ENCODE results near the gene PDZD7.
A peak's percentile ranks its signal among the peaks of the same experiment; 100 is the strongest.

Gene PDZD7

GRCh38 chr10:101031128-101031795 lies at the start of gene PDZD7, which contains the start of gene SFXN3:
TSS of gene PDZD7 (minus strand) at chr10:101031129. CDS start at chr10:101030219, 910 bp downstream.
TSS of gene SFXN3 (plus strand) at chr10:101031234. CDS start at chr10:101034695, 3,461 bp downstream.
- DNase-seq (ENCODE audit: low read depth) = peak; percentile 42

- DNase-seq (ENCODE audit: low read depth) = no peak
These were observed 48.9 kb upstream of the PDZD7 start for GRCh38 chr10:101079874-101080273.

GRCh38 chr10:101076630-101077029 lies 45.7 kb upstream of the PDZD7 start:
- no peak for DNase-seq (ENCODE audit: low read depth)

DNA sequence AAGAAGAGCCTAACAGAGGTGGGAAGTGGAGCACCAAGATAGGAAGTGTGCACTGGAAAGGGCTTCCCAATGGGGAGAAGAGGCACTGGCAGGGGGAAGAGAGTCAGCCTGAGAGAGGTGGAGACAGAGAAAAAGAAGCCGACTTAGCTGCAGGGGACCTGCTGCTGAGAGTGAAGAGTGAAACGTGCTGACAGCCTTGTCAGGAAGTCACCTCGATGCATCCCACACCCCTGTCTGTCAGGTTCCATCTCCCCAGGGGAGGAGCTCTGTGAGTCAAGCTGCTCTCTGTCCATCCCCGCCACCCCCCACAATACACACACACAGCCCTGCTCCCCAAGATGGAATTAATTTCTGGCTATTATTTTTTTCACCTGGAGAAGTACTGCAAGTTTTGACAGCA lies 44.8 kb upstream of the PDZD7 start:
- DNase-seq (ENCODE audit: low read depth) = no peak

- DNase-seq (ENCODE audit: low read depth) = no peak
These were observed 42.7 kb upstream of the PDZD7 start for GRCh38 chr10:101073631-101074030.

- DNase-seq (ENCODE audit: low read depth) = no peak
These were observed 42.0 kb upstream of the PDZD7 start for GRCh38 chr10:101072923-101073322.

- no peak for DNase-seq (ENCODE audit: low read depth)
These were observed 41.0 kb upstream of the PDZD7 start for GRCh38 chr10:101071885-101072433.

GRCh38 chr10:101071267-101071884 lies 40.4 kb upstream of the PDZD7 start:
- DNase-seq (ENCODE audit: low read depth) = no peak

- no peak for DNase-seq (ENCODE audit: low read depth)
These were observed 39.2 kb upstream of the PDZD7 start for GRCh38 chr10:101070098-101070497.

- no peak for DNase-seq (ENCODE audit: low read depth)
These were observed 38.5 kb upstream of the PDZD7 start for GRCh38 chr10:101069441-101069840.

DNA sequence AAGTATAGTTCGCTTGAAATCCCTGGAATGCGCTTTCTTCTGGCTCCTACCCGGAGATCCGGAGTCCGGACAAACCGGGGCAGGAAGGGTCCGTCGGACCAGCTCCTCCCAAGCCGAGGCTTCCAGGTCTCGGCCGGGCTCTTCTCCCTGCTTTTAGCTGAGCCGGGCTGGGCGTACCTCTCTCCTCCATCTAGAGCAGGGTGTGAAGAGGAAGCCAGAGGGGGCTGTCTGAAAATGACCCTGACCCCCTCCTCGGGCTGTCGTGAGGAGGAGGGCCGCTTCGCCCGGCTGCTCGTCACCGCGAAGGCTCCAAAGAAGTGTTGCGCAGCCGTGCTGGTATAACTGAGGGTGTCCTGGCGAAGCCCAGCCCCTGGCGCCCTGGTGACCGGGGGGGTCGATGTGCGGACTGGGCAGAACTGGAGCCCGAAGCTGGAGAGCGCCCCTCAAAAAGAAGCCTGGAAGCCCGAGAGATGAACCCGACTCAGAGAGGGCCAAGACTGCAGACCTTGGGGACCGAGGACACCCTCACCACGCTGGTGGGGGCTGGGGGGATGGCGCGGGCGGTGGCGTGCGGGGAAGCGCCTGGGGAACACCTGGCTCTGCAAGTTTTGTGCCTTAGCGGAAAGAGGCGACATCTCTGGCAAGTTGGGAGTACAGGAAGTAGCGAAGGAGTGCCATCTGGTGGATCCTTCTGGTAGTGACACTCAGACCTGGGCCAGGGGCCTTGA lies 36.6 kb upstream of the PDZD7 start:
- DNase-seq (ENCODE audit: low read depth) = no peak

DNA sequence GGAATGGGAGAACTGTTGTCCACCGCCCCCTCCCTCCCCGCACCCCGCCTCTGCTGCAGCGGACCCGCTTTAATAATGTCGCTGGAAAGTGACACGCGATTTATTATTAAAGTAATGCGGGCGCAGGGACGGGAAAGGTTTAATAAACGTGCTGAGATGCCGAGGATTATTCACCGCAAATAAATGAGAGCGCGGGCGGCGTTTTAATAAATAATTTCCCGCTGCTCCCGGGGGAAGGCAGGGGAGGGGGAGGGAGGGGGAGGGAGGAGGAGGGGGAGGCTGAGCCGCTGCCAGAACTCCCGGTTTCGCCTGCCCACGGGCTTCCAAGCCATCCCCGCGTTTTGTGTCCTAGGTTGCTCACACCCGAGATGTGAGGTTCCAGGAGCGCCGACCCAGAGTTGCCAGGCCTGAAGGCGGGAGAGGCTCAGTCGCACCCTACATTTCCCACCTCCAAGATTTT lies 36.0 kb upstream of the PDZD7 start:
- DNase-seq (ENCODE audit: low read depth) = no peak

DNA sequence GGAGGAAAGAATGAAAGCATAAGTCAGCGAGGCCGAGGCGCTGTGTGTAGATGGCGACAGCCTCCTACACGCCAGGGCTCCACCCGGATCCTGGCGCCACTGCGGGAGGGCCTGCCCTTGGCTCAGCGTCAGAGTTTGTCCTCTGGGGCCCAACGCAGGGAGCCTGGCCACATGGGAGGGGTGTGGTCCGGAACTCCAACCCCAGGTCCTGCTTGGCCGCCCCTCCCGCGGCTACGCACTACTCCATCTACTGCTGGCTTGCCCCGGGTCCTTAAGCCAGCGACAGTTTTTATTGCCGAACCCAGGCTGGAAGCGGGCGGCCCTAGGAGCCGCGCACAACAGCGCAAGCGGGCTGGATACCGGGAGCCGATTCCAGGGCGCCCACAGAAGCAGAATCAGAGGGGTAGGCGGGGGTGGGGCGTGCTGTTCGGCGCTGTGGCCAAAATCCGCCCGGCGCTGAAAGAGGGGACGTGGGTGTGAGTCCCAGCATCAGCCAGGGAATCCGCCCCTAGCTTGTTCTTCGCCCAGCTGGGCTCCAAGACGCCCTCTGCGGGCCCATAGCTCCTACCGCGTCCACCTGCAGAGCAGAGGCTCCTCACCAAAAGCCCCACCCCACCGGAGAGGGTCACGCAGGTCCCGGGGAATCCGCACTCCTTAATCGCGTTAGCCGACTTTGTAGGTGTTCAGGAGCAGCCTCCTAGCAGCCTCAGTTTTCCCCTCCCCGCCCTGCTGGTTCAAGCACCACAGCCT lies 35.4 kb upstream of the PDZD7 start:
- no peak for DNase-seq (ENCODE audit: low read depth)

GRCh38 chr10:101065481-101066145 lies 34.7 kb upstream of the PDZD7 start:
- no peak for DNase-seq (ENCODE audit: low read depth)

DNA sequence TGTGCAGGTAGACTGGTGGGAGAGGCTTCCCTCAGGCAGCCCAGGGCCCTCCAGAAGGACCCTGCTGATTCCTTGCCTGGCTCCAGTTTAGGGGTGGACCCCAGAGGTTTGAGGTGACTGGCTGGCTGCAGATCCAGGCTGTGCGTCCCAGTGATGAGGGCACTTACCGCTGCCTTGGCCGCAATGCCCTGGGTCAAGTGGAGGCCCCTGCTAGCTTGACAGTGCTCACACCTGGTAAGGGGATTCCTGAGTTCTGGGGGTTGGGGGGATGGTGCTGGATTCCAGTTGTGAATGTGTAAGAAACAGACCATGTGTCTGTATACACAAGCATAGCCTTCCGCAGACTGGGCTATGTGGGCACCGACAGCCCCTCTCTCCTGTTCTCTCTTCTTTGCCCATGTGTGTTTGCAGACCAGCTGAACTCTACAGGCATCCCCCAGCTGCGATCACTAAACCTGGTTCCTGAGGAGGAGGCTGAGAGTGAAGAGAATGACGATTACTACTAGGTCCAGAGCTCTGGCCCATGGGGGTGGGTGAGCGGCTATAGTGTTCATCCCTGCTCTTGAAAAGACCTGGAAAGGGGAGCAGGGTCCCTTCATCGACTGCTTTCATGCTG lies 33.6 kb upstream of the PDZD7 start:
- DNase-seq (ENCODE audit: low read depth) = no peak

- no peak for DNase-seq (ENCODE audit: low read depth)
These were observed 32.9 kb upstream of the PDZD7 start for GRCh38 chr10:101063548-101064414.

DNA sequence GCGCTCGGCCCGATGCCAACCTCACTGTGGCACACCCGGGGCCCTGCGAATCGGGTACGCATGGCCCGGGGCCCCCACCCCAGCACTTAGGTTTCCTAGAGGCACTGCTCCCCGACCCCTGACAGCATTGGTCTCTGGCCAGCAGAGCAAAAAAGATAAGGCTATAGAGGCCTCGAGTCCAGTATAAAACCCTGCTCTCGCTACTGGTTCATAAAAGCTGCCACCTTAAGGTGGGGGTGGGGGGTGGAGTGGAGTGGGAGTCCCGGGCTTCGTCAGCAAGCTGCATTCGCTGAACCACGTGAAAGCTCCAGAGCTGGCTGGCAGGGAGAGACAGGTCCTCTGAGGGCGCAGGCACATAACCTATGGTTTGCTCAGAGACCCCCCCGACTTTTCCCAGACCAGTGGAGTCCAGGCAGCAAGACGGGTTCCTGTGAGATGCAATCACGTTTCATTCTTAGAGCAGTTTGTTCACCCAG lies 32.2 kb upstream of the PDZD7 start:
- DNase-seq (ENCODE audit: low read depth) = no peak

- DNase-seq (ENCODE audit: low read depth) = no peak
These were observed 31.5 kb upstream of the PDZD7 start for GRCh38 chr10:101062232-101063049.

All from GM04503 (cell line).